HCT116 (cell line): ENCODE data around the gene IFI35. TPM values are rescaled to one million over a fixed set of nuclear protein-coding genes. Genes with fewer than 3 reads are reported as not detected.
A peak's percentile ranks its signal among the peaks of the same experiment; 100 is the strongest.

ENCODE experiments used
- ATAC-seq: fragments of 200-7000 bp; cut with Tn5 transposase; 2 replicates; pipeline ENCODE4 v1.9.1; 2020; ENCODE audit warnings: mild to moderate bottlenecking, moderate library complexity
- BruUV-seq: library from RNA; stranded (reverse); fragments of 400-500 nt; replicated peaks from 2 replicates; lab custom pipeline; 2021; lab: Mats Ljungman, UMichigan
- CTCF ChIA-PET: fragments of 300-600 bp; sonication (Branson Sonifier 250); formaldehyde crosslinking; loops from one replicate; lab custom pipeline; 2021; ENCODE audit warnings: antibody characterized with exemption; lab: Charles Lee
- POLR2A ChIA-PET: fragments of 300-600, 350-600 bp; sonication (Branson Sonifier 250); formaldehyde crosslinking; loops from one replicate; lab custom pipeline; 2021; ENCODE audit warnings: antibody characterized with exemption; lab: Charles Lee
- RAD21 ChIA-PET, 2 experiments: fragments of 300-600 bp; sonication (Branson Sonifier 250); formaldehyde crosslinking; loops; one replicate each; lab custom pipeline; 2023; ENCODE audit warnings: low total read pairs in 2 of 2; ENCODE audit not compliant: uncharacterized antibody in 2 of 2, unreplicated experiment in 2 of 2, low non-redundant PET in 1 of 2; lab: Charles Lee
- DNase-seq: peaks from one replicate; pipeline ENCODE4 v3.0.0-alpha.2; 2010; ENCODE audit warnings: low read depth, low spot score
- H2AFZ ChIP-seq: fragments of 200-600 bp; shearing (Covaris generic), sonication (generic); 2 replicates; pipeline ENCODE4 v1.6.1; 2017; ENCODE audit warnings: low read depth, mixed run types, mixed read lengths, antibody characterized with exemption, low read length; ENCODE audit not compliant: poor library complexity, severe bottlenecking
- H3K27ac ChIP-seq: 2 replicates; pipeline ENCODE4 v1.5.1; 2012; ENCODE audit warnings: low read depth, low read length
- H3K27me3 ChIP-seq: fragments of 200-600 bp; sonication (generic); 2 replicates; pipeline ENCODE4 v1.6.1; 2016; ENCODE audit warnings: mixed run types, low read length, mixed read lengths; ENCODE audit not compliant: insufficient read depth
- H3K36me3 ChIP-seq, 2 experiments: fragments of 200-500 bp in 1 of 2; fragments of 200-600 bp in 1 of 2; sonication (Bioruptor generic) in 1 of 2; sonication (generic) in 1 of 2; 2 replicates each; pipeline versions ENCODE4 v1.5.1 to v1.6.1; 2014 to 2016; ENCODE audit warnings: low read length in 2 of 2, inconsistent platforms in 1 of 2, mixed read lengths in 1 of 2, mixed run types in 1 of 2; ENCODE audit not compliant: insufficient read depth in 2 of 2, control insufficient read depth in 1 of 2
- H3K4me1 ChIP-seq, 2 experiments: fragments of 200-600 bp in 1 of 2; sonication (generic) in 1 of 2; 2 replicates each; pipeline versions ENCODE4 v1.5.1 to v1.6.1; 2012 to 2017; ENCODE audit warnings: low read length in 2 of 2, inconsistent platforms in 1 of 2, mild to moderate bottlenecking in 1 of 2, mixed read lengths in 1 of 2, mixed run types in 1 of 2, moderate library complexity in 1 of 2; ENCODE audit not compliant: insufficient read depth in 2 of 2, control insufficient read depth in 1 of 2
- H3K4me2 ChIP-seq: fragments of 200-600 bp; sonication (generic); 2 replicates; pipeline ENCODE4 v1.6.1; 2017; ENCODE audit warnings: mixed run types, low read length, mixed read lengths
- H3K4me3 ChIP-seq, 2 experiments: fragments of 200-600 bp in 1 of 2; sonication (generic) in 1 of 2; replicated peaks in 1 of 2; 2 replicates each; pipeline ENCODE4 v1.5.1; 2011 to 2016; ENCODE audit warnings: low read length in 2 of 2, control low read depth in 1 of 2, low read depth in 1 of 2, mild to moderate bottlenecking in 1 of 2, mixed read lengths in 1 of 2, mixed run types in 1 of 2
- H3K79me2 ChIP-seq: fragments of 200-600 bp; sonication (generic); 2 replicates; pipeline ENCODE4 v1.6.1; 2017; ENCODE audit warnings: mild to moderate bottlenecking, mixed run types, low read length, moderate library complexity, mixed read lengths; ENCODE audit not compliant: insufficient read depth
- H3K9ac ChIP-seq: fragments of 200-600 bp; sonication (generic); 2 replicates; pipeline ENCODE4 v1.6.1; 2016; ENCODE audit warnings: low read length, mixed read lengths
- H3K9me2 ChIP-seq: fragments of 200-600 bp; sonication (generic), shearing (Covaris generic); 2 replicates; pipeline ENCODE4 v1.6.1; 2017; ENCODE audit warnings: mixed run types, mild to moderate bottlenecking, moderate library complexity; ENCODE audit not compliant: insufficient read depth
- H3K9me3 ChIP-seq, 2 experiments: fragments of 200-500 bp in 1 of 2; fragments of 200-600 bp in 1 of 2; sonication (Bioruptor generic) in 1 of 2; sonication (generic) in 1 of 2; 2 replicates each; pipeline ENCODE4 v1.6.1; 2014 to 2017; ENCODE audit warnings: low read length in 2 of 2, mixed read lengths in 2 of 2, inconsistent platforms in 1 of 2, low read depth in 1 of 2, mild to moderate bottlenecking in 1 of 2, mixed run types in 1 of 2, moderate library complexity in 1 of 2; ENCODE audit not compliant: control insufficient read depth in 1 of 2, insufficient read depth in 1 of 2
- H4K20me1 ChIP-seq: fragments of 200-600 bp; sonication (generic), shearing (Covaris generic); 2 replicates; pipeline ENCODE4 v1.6.1; 2017; ENCODE audit warnings: mixed run types, mild to moderate bottlenecking, moderate library complexity; ENCODE audit not compliant: insufficient read depth
- CBX3 ChIP-seq: IDR thresholded peaks from 2 replicates; pipeline ENCODE4 v1.6.1; 2012; ENCODE audit warnings: low read depth
- CEBPB ChIP-seq: IDR thresholded peaks from 2 replicates; pipeline ENCODE4 v1.6.1; 2012; ENCODE audit warnings: low read depth
- EGR1 ChIP-seq: IDR thresholded peaks from 2 replicates; pipeline ENCODE4 v1.6.1; 2012; ENCODE audit warnings: low read depth
- ELF1 ChIP-seq: IDR thresholded peaks from 2 replicates; pipeline ENCODE4 v1.6.1; 2012; ENCODE audit warnings: low read depth, borderline replicate concordance
- EZH2 ChIP-seq: fragments of 200-600 bp; sonication (generic); IDR thresholded peaks from 2 replicates; pipeline ENCODE4 v1.6.1; 2017; ENCODE audit warnings: antibody characterized with exemption, mixed run types
- EZH2phosphoT487 ChIP-seq: fragments of 200-600 bp; IDR thresholded peaks from 2 replicates; pipeline ENCODE4 v1.6.1; 2018; ENCODE audit warnings: antibody characterized with exemption, borderline replicate concordance
- FOSL1 ChIP-seq: IDR thresholded peaks from 2 replicates; pipeline ENCODE4 v1.6.1; 2012; ENCODE audit warnings: low read depth
- JUND ChIP-seq: IDR thresholded peaks from 2 replicates; pipeline ENCODE4 v1.6.1; 2012
- POLR2A ChIP-seq: IDR thresholded peaks from 2 replicates; pipeline ENCODE4 v1.7.0; 2011; ENCODE audit warnings: borderline replicate concordance; ENCODE audit not compliant: insufficient read depth, insufficient read length; ENCODE audit errors: extremely low read depth
- POLR2AphosphoS5 ChIP-seq: IDR thresholded peaks from 2 replicates; pipeline ENCODE4 v1.6.1; 2011; ENCODE audit warnings: mild to moderate bottlenecking, low read depth, low read length, moderate library complexity
- RAD21 ChIP-seq: IDR thresholded peaks from 2 replicates; pipeline ENCODE4 v1.6.1; 2012; ENCODE audit warnings: low read depth, mild to moderate bottlenecking
- SIN3A ChIP-seq: IDR thresholded peaks from 2 replicates; pipeline ENCODE4 v1.6.1; 2012; ENCODE audit warnings: low read depth
- SP1 ChIP-seq: IDR thresholded peaks from 2 replicates; pipeline ENCODE4 v1.6.1; 2012; ENCODE audit warnings: low read depth
- SRF ChIP-seq: IDR thresholded peaks from 2 replicates; pipeline ENCODE4 v1.6.1; 2012; ENCODE audit warnings: low read depth
- TCF7L2 ChIP-seq: IDR thresholded peaks from 2 replicates; pipeline ENCODE4 v1.7.0; 2011; ENCODE audit warnings: borderline replicate concordance, inconsistent platforms; ENCODE audit not compliant: insufficient read depth, insufficient read length; ENCODE audit errors: extremely low read depth
- YY1 ChIP-seq: IDR thresholded peaks from 2 replicates; pipeline ENCODE4 v1.6.1; 2011; ENCODE audit warnings: low read length, low read depth, moderate library complexity, mild to moderate bottlenecking; ENCODE audit not compliant: insufficient replicate concordance; ENCODE audit errors: extremely low read depth
- ZFX ChIP-seq: fragments of 450-650 bp; IDR thresholded peaks from 2 replicates; pipeline ENCODE4 v1.6.1; 2017
- ZNF274 ChIP-seq: fragments of 200-500 bp; sonication (Bioruptor generic); IDR thresholded peaks from 2 replicates; pipeline ENCODE4 v1.6.1; 2014; ENCODE audit warnings: mild to moderate bottlenecking, low read depth, low read length, inconsistent platforms
- intact Hi-C: fragments of 100-400 bp; cut with micrococcal nuclease; formaldehyde crosslinking; loops from 2 replicates; pipeline ENCODE4 v1.10.0; 2022
- total RNA-seq: library from RNA; stranded (reverse); gene quantifications from one replicate; pipeline ENCODE4 v1.2.1, GENCODE V29; 2021; ENCODE audit not compliant: unreplicated experiment
- TF ChIP-seq, protein P1 (sequence below): IDR thresholded peaks from 2 replicates; pipeline ENCODE4 v1.6.1; 2012
- TF ChIP-seq, protein P2 (sequence below), 3 experiments: fragments of 200-600 bp in 1 of 3; sonication (generic) in 1 of 3; IDR thresholded peaks in 2 of 3; conservative IDR thresholded peaks in 1 of 3; 2 replicates each; pipeline ENCODE4 v1.5.1; 2012 to 2017; ENCODE audit warnings: low read depth in 2 of 3, low read length in 2 of 3, antibody characterized with exemption in 1 of 3, borderline replicate concordance in 1 of 3, control low read depth in 1 of 3, mild to moderate bottlenecking in 1 of 3, mixed read lengths in 1 of 3, mixed run types in 1 of 3, moderate library complexity in 1 of 3; ENCODE audit not compliant: insufficient read depth in 1 of 3
- TF ChIP-seq, protein P3 (sequence below): IDR thresholded peaks from 2 replicates; pipeline ENCODE4 v1.6.1; 2012

Gene IFI35
- total RNA-seq, 1 experiment from 2014 or later: 14.8 TPM

DNA sequence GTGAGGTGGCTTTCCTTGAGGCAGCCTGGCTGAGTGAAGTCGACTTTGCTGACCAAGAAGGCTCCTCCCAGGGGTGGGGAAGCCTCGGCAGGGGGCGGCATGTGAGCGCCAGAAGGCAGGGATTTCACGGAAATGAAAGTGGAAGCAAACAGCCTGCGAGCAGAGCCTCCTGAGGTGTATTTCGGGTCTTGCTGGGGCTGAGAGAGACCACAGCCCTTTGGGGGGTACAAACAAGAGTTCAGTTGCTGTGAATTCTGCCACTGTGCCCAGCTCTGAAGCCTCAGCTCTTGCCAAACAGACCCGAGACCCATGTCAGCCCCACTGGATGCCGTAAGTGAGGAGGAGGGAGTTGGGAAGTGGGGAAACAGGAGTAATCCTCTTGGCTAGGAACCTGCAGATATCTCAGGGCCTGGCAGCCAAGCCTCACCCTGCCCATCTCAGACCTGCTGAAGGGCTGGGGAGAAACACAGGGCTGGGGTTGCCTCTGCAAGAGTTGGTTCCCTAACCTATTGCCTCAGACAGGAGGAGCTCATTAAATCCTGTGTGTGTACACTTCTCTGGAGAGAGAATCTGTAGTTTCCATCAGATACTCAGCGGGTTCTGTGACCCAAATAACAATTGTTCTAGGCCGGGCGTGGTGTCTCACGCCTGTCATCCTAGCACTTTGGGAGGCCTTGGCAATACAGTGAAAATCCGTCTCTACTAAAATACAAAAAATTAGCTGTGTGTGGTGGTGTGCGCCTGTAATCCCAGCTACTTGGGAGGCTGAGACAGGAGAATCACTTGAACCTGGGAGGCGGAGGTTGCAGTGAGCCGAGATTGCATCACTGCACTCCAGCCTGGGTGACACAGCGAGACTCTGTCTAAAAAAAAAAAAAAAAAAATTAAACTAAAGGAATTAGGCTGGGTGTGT, at the start of gene IFI35 (continued):
- no peak for TF ChIP-seq ZNF274
- no peak for TF ChIP-seq CBX3
- no peak for TF ChIP-seq TCF7L2

DNA sequence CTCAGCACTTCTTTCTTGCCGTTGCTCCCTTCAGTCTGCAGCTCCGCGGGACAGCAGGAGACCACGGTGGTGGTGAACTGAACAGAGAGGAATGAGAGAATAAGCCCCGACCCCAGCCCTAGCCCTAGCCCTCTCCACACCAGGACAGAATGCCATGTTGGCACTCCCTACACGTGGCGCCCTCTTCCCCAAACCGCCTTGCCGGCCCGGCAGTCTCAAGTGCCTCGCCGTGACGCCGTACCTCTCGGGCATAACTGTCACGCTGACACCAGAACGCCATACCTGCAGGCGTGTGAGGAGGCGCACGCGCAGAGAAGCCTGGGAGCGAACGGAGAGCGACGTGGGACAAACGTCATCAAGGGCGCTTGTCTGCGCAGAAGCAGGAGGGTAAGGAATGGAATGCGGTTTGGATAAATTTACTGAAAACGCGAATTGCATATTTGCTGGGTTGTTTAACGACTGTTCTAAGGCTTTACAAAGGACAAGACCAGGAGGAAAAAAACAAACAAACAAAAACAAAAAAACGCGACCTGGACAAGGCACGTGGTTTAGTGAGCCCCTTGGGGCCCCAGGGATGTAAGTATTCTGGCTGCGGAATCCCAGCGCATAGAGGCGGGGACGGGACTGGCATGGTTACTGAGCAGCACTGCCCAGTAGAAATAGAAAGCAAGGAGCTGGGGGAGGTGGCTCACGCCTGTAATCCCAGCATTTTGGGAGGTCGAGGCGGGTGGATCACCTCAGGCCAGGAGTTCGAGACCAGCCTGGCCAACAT, 42.2 kb upstream of the IFI35 start, which contains the start of gene AARSD1:
Gene AARSD1 (minus strand): TSS at position 294 of the 772 bp plus-strand sequence. CDS start 14 bp downstream, at position 280.
- RAD21 ChIA-PET: interaction anchor here (0.7 to 1.0 kb wide), 2 partner anchors 34 to 250 kb away, joined by 3 to 5 read pairs; partner anchors contain the start of gene RPL27 (in 1 of the 2)
- POLR2A ChIA-PET: interaction anchor here (0.6 to 1.4 kb wide), 6 partner anchors 27 to 288 kb away, joined by 3 to 15 read pairs (median 3); partner anchors contain the start of genes IFI35, RPL27 and VAT1
- Histone ChIP-seq H3K9me3 (no peaks in the 10 kb centered on the region), H3K4me2 (peak within 1 kb of the TSS; percentile 85), H3K36me3 (peaks cover 12 to 30% of the 10 kb centered on the region in 2 experiments), H3K27ac (peak within 1 kb of the TSS; percentile 80), H3K4me3 (peak within 1 kb of the TSS; percentile 89 to 98), H3K79me2 (peaks cover 37% of the 10 kb centered on the region), H2AFZ (no peak within 1 kb of the TSS), H3K27me3 (no peaks in the 10 kb centered on the region), H3K4me1 (peaks cover 8 to 23% of the 10 kb centered on the region in 2 experiments; a peak in 3 of 4 replicates), H4K20me1 (no peaks in the 10 kb centered on the region), H3K9me2 (no peaks in the 10 kb centered on the region), H3K9ac (peak within 1 kb of the TSS; percentile 96)
- CTCF ChIA-PET: interaction anchor here (0.7 to 1.7 kb wide), 3 partner anchors 16 to 139 kb away, joined by 4 to 8 read pairs (median 7); partner anchors contain the start of genes RPL27 and RUNDC1
- BruUV-seq: TSS peak; percentile 93
- peak; percentile 90 for ATAC-seq
- peak; percentile 93 for DNase-seq
- intact Hi-C loops: no loop called here
- TF ChIP-seq ZNF274 (no peak), ZFX (no peak; the same call in 1 of the 2 replicates), EZH2 (no peak), TCF7L2 (no peak), CBX3 (no peak), SP1 (peak; percentile 57; the same call in 1 of the 2 replicates), RAD21 (no peak), EZH2phosphoT487 (no peak), POLR2AphosphoS5 (peak; percentile 90), YY1 (peak; percentile 93), SRF (no peak), ELF1 (no peak), EGR1 (no peak), POLR2A (peak; percentile 76), JUND (no peak), FOSL1 (no peak), CEBPB (no peak), SIN3A (peak; percentile 92)
- TF ChIP-seq, protein P1, sequence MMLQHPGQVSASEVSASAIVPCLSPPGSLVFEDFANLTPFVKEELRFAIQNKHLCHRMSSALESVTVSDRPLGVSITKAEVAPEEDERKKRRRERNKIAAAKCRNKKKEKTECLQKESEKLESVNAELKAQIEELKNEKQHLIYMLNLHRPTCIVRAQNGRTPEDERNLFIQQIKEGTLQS: no peak
- TF ChIP-seq, protein P2, sequence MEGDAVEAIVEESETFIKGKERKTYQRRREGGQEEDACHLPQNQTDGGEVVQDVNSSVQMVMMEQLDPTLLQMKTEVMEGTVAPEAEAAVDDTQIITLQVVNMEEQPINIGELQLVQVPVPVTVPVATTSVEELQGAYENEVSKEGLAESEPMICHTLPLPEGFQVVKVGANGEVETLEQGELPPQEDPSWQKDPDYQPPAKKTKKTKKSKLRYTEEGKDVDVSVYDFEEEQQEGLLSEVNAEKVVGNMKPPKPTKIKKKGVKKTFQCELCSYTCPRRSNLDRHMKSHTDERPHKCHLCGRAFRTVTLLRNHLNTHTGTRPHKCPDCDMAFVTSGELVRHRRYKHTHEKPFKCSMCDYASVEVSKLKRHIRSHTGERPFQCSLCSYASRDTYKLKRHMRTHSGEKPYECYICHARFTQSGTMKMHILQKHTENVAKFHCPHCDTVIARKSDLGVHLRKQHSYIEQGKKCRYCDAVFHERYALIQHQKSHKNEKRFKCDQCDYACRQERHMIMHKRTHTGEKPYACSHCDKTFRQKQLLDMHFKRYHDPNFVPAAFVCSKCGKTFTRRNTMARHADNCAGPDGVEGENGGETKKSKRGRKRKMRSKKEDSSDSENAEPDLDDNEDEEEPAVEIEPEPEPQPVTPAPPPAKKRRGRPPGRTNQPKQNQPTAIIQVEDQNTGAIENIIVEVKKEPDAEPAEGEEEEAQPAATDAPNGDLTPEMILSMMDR (IDR thresholded peaks at IDR 0.05 in 2 of 3, conservative IDR thresholded peaks at IDR 0.05 in 1 of 3; ENCODE audit: borderline replicate concordance in 1 of 3, insufficient read depth in 1 of 3, low read depth in 2 of 3, low read length in 2 of 3): no peak
- TF ChIP-seq, protein P3, sequence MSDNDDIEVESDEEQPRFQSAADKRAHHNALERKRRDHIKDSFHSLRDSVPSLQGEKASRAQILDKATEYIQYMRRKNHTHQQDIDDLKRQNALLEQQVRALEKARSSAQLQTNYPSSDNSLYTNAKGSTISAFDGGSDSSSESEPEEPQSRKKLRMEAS: peak; percentile 97
